HuH-7 (cell line): Measurements from ENCODE around the gene TMOD2.

Source experiments
- DNase-seq: peaks from one replicate; pipeline ENCODE4 v3.0.0; 2011; ENCODE audit warnings: low spot score

The TMOD2 gene

GRCh38 chr15:51856714-51857380 lies 105.5 kb downstream of the TMOD2 start:
- no peak for DNase-seq

- no peak for DNase-seq
These were observed 110.4 kb downstream of the TMOD2 start for GRCh38 chr15:51861557-51862359.

DNA sequence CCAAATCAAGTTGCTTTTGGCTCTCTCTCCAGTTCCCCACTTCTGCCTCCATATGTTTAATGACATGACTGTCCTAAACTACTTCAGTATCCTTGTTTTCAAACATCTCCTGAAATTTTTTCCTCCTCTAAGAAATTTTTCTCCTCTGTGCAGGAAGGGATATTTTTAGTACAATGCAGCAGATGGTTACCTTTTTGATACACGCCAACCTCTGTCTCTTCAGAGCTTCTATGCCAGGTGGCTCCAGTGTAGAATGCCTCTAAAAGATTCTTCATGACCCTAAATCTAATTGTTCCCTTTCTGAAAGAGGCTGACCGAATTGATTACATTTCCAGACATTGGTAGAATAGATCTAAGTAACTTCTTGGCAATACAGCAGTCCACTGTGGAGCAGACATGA lies 111.7 kb downstream of the TMOD2 start:
- DNase-seq, result no peak

GRCh38 chr15:51864408-51865056 lies 113.1 kb downstream of the TMOD2 start:
- DNase-seq, result no peak

DNA sequence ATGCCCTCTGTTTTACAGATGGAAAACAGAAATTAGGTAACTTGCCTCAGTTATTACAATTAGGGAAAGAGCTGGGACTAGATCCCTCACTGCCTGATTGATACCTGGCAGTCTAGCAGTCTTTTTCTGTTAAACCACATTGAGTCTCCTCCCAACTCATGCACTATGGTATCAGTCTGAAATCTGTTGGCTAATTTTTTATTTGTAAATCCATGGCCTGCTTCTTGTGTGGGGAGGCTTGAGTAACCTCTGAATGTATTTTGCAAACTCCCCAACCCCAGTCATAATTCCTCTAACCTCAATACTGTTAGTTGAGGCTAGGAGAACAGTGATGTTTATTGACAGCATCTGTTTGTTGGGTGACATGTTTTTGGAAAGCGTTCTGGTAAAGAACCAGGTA lies 113.9 kb downstream of the TMOD2 start:
- DNase-seq, result no peak
